ENCODE measurements around the gene EXD2.
"Not testable (repeated sequence)": the region's sequence is repeated elsewhere in the genome, so short reads cannot be mapped to it uniquely, and the experiment has no call there.

EXD2 gene

DNA sequence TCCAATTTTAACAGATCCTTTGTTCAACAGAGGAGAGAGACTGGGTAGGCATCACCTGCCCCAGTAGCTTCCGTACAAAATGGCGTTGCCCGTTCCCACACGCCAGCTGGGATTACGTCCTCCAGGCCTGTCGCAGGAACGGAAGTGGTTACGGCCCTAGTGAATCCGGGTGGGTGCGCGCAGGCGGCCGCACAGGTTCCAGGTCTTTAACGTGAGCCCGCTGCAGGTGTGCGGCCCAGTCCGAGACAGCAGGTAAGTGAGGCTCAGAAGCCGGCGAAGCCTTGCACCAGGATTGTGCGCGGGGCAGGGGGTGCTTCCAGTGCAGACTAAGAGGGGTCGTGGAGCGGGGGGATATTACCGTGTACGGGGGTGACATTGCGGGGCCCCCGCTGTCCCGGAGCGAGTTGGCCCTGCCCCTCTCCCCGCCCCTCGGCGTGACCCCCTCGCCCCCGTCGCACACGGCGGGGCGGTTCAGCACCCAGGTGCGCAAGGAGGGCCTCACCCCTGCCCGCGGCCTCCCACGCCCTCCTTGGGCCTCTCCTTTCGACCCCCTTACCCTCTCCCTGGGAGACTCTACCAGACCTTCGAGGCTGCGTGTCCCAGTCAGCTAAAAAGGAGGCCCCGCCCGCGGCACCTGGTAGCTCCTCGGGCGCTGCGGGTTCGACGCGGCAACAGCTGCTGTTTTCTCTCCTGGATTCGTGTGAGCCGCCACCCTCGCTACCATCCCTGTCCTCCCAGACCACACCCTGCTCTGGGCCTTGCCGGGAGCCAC is at the start of gene EXD2:
Gene EXD2, plus strand, starts transcription at position 159 of the 772 bp plus-strand sequence. CDS start 17,973 bp downstream, outside the sequence.
- DNase-seq (ENCODE audit: low read depth) = peak; percentile 50

DNA sequence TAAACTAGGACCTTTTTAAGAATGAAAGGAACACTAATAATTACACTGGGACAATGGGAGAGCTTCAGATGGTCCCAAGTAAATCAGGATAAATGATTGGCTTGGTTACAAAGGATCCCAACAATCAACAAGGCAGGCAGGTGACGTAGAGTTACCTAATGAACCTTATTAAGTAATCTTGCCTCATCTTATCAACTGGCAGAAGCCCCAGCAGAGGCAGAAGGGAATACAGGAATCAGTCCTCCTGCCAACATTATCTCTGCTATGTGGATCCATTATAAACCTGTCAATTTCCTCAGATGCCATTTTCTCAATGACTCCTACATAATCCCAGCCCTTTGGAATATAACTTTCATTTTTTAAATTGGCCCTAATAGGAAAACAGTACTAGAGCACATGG is 49.7 kb upstream of the EXD2 start:
- no peak for DNase-seq (ENCODE audit: low read depth)

- DNase-seq (ENCODE audit: low read depth) = no peak
These were observed 49.2 kb upstream of the EXD2 start for GRCh38 chr14:69142101-69142500.

- DNase-seq (ENCODE audit: low read depth) = no peak
These were observed 41.6 kb upstream of the EXD2 start for GRCh38 chr14:69149461-69150244.

GRCh38 chr14:69151458-69152180 is 39.7 kb upstream of the EXD2 start:
- peak; percentile 72 for DNase-seq (ENCODE audit: low read depth)

- peak; percentile 43 for DNase-seq (ENCODE audit: low read depth)
These were observed 39.0 kb upstream of the EXD2 start for GRCh38 chr14:69152181-69152901.

GRCh38 chr14:69152902-69153151 is 38.5 kb upstream of the EXD2 start, which contains the start of gene DCAF5:
DCAF5 (minus strand) TSS chr14:69153119; CDS start chr14:69152978, 141 bp downstream.
- DNase-seq (ENCODE audit: low read depth) = peak; percentile 89

DNA sequence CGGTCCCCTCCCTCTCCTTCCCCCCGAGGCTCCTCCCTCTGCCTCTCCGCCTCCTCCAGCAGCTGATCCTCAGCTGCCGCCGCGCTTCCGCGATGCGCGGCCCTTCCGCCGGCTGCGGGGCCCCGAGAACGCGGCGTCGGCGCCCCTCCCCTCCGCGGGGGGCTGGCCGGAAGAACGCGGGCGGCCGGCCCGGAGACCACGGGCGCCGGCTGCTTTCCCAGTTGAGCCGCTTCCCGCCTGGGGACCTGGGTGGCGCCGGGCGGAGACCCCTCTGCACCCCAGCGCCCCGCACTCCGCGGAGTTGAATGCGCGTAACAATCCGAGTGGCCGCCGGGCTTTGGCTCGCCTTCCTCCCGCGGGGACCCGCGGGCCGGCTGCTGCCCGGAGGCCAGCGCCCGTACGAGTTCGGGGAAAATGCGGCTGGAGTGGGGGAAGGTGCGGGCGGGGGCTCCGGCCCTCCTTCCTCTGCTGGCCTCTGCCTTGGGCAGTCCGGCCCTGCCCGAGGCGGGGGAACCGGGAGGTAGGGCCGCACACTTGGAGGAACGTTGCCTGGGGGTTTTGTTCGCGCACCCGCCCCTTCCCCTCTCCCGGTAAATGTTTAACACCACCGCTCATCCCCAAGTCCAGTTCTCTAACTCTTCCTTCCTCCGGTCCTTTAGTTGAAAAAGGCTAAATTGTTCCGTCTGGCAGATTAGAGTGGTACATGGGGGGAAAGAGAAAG is 38.0 kb upstream of the EXD2 start:
- no peak for DNase-seq (ENCODE audit: low read depth)

GRCh38 chr14:69153873-69154270 is 37.4 kb upstream of the EXD2 start:
- DNase-seq (ENCODE audit: low read depth) = no peak

- DNase-seq (ENCODE audit: low read depth) = no peak
These were observed 36.5 kb upstream of the EXD2 start for GRCh38 chr14:69154779-69155178.

DNA sequence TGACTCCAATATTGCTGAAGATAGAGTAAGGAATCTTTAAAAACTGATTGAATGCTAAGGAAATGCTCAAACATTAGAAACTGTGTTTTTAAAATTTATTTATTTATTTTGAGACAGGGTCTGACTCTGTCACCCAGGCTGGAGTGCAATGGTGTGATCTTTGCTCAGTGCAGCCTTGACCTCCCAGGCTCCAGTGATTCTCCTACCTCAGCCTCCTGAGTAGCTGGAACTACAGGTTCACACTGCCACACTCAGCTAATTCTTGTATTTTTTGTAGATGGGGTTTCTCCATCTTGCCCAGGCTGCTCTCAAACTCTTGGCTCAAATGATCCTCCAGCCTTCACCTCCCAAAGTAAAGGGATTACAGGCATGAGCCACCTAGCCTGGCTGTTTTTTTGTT is 35.1 kb upstream of the EXD2 start:
- no peak for DNase-seq (ENCODE audit: low read depth)

DNA sequence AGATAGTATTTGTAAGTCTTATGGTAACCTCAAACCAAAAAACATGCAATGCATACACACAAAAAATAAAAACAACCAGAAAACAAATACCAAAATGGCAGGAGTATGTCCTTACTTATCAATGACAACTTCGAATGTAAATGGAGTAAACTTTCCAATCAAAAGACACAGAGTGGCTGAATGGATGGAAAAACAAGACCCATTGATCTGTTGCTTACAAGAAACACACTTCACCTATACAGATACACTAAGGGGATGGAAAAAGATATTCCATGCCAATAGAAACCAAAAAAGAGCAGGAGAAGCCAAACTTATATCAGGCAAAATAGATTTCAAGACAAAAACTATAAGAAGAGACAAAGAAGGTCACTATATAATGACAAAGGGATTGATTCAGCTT is 29.7 kb upstream of the EXD2 start:
- no peak for DNase-seq (ENCODE audit: low read depth)

GRCh38 chr14:69165787-69166186 is 25.5 kb upstream of the EXD2 start:
- not testable (repeated sequence) for DNase-seq (ENCODE audit: low read depth)

GRCh38 chr14:69170839-69171238 is 20.5 kb upstream of the EXD2 start:
- no peak for DNase-seq (ENCODE audit: low read depth)

DNA sequence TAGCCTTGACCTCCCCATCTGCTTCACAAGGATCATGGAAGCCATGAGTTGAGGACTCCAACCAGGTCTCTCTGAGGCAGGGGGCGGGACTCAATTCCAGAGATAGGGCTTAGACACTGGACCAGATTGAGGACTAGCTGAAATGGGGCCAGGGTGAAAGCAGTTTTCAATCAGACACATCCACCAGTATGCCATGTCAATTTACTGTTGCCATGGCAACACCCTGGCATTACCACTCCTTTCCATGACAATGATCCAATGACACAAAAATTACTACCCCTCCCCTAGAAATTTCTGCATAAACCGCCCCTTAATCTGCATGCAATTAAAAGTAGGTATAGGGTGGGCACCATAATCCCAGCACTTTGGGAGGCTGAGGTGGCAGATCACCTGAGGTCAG is 19.7 kb upstream of the EXD2 start:
- DNase-seq (ENCODE audit: low read depth) = no peak

GRCh38 chr14:69175130-69175529 is 16.2 kb upstream of the EXD2 start:
- DNase-seq (ENCODE audit: low read depth) = no peak

GRCh38 chr14:69181491-69181890 is 9.8 kb upstream of the EXD2 start:
- no peak for DNase-seq (ENCODE audit: low read depth)

DNA sequence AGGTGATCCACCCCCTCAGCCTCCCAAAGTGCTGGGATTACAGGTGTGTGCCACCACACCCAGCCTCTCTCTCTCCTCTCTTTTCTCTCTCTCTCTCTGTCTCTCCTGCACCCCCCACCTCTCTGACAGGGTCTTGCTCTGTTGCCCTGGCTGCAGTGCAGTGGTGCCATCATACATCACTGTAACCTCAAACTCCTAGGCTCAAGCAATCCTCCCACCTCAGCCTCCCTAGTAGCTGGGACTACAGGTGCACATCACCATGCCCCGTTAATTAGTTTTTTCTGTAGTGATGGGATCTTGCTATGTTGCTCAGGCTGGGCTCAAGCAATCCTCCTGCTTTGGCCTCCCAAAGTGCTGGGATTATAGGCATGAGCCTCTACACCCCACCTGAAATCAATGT is 8.7 kb upstream of the EXD2 start:
- not testable (repeated sequence) for DNase-seq (ENCODE audit: low read depth)

DNA sequence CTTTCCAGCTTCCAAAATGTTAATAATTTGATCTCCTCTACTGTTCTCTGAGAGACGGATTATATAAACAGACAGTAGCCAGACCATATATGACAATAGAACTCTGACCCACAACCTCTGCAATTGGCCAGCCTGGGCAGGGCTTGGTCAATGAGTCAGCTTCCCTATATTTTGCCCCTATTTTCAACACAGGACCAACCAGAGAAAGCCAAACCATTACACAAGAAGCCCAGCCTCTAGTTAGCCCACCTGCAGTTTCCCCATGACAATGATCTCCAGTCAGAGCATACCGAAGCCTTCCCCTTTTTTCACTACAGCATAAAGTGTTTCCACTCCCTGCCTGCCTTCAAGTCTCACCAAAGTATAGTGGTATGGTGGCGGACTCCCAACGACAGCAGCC is 7.6 kb upstream of the EXD2 start:
- DNase-seq (ENCODE audit: low read depth) = no peak

DNA sequence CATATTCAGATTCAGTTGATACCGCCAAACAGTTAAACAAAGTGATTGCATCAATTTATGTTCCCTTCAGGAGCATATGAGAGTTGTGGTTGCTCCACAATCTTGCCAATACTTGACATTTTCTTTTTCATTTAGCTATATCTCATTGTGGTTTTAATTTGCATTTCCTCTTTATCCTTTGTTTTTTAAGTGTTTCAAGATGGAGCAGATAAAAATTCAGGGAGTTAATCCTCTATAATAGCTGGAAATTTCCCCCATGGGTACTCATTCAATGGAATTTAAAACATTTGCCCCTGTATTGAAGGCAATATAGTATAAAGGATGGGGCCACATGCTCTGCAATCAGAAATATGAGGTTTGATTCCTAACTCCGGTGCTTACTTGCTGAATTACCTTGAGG is 1.1 kb upstream of the EXD2 start:
- DNase-seq (ENCODE audit: low read depth) = no peak

- DNase-seq (ENCODE audit: low read depth) = no peak
These were observed 2.4 kb downstream of the EXD2 start for GRCh38 chr14:69193721-69194120.

DNA sequence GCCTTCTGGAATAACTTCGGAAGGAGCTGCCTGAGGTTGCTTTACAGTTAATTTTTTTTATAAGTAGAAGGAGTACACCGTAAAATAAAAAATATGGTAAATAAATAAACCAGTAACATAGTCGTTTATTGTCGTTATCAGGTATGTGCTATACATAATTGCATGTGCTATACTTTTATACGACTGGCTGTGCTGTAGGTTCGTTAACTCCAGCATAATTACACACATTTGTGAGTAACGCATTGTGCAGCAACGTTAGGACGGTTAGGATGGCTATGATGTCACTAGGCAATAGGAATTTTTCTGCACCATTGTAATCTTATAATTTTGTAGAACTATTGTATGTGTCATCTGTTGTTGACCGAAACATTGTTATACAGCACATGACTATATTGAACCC is 8.5 kb downstream of the EXD2 start:
- DNase-seq (ENCODE audit: low read depth) = no peak
